Measurements from ENCODE around the gene PTPRU. TPM values are rescaled to one million over a fixed set of nuclear protein-coding genes. Genes with fewer than 3 reads are reported as not detected.

PTPRU gene
- total RNA-seq, 1 experiment from 2014 or later, result 25.7 TPM

- no peak overlapping the region; the same call in 1 of the 2 replicates for H3K4me3 ChIP-seq (ENCODE audit: low read length)
- H4K20me1 ChIP-seq (ENCODE audit: low read length), result no peaks in the 10 kb centered on the region
- no peaks in the 10 kb centered on the region for H3F3A ChIP-seq (ENCODE audit: low read length, unreplicated experiment)
- intact Hi-C loops (cut with micrococcal nuclease), result no loop called here
- no peaks in the 10 kb centered on the region for H3K9me2 ChIP-seq (replicated peaks; ENCODE audit: low read length)
- DNase-seq, result no peak
- peak overlapping the region; percentile 71 for H3K4me2 ChIP-seq (ENCODE audit: low read length)
- no peak for TF ChIP-seq EZH2 (IDR thresholded peaks at IDR 0.05; ENCODE audit: low read length, unreplicated experiment)
- TF ChIP-seq EZH2phosphoT487 (IDR thresholded peaks at IDR 0.05; ENCODE audit: borderline replicate concordance, low read length), result no peak
- no peak for TF ChIP-seq CTCF (conservative IDR thresholded peaks at IDR 0.05; ENCODE audit: low read depth, low read length)
- BruUV-seq (replicated peaks), result TSS peak; percentile 69
- H2AFZ ChIP-seq (ENCODE audit: low read length), result no peak overlapping the region
- no peak overlapping the region for H3K9ac ChIP-seq (ENCODE audit: low read length)
- no peaks in the 10 kb centered on the region for H3K79me2 ChIP-seq (ENCODE audit: low read length)
- H3K27ac ChIP-seq (ENCODE audit: low read length), result peak overlapping the region; percentile 31
- no peaks in the 10 kb centered on the region for H3K9me3 ChIP-seq (ENCODE audit: low read length)
- peaks cover 19% of the 10 kb centered on the region for H3K4me1 ChIP-seq (ENCODE audit: insufficient read depth, low read length)
- CTCF ChIA-PET, result interaction anchor here (0.5 to 0.6 kb wide), 3 partner anchors 12 to 70 kb away, joined by 3 to 11 read pairs (median 3); no protein-coding TSS in a partner anchor
- no peaks in the 10 kb centered on the region for H3K36me3 ChIP-seq (ENCODE audit: low read depth, low read length)
- peak; percentile 2; the same call in 1 of the 2 replicates for ATAC-seq
- POLR2A ChIA-PET (ENCODE audit: unreplicated experiment), result interaction anchor here (0.6 kb wide), 1 partner anchor 299 kb away, joined by 3 read pairs; no protein-coding TSS in a partner anchor
- no peaks in the 10 kb centered on the region for H3K27me3 ChIP-seq (ENCODE audit: low read length)
Observed at GRCh38 chr1:29270929-29271521, 34.7 kb downstream of the PTPRU start.

- no peaks in the 10 kb centered on the region for H3K36me3 ChIP-seq (ENCODE audit: low read depth, low read length)
- no peaks in the 10 kb centered on the region for H3K27me3 ChIP-seq (ENCODE audit: low read length)
- CTCF ChIA-PET, result interaction anchor here (0.6 kb wide), 2 partner anchors 12 to 69 kb away, joined by 3 read pairs; no protein-coding TSS in a partner anchor
- H3K79me2 ChIP-seq (ENCODE audit: low read length), result no peaks in the 10 kb centered on the region
- DNase-seq, result peak; percentile 96
- H3K9me3 ChIP-seq (ENCODE audit: low read length), result no peaks in the 10 kb centered on the region
- peak overlapping the region; percentile 18; the same call in 1 of the 2 replicates for H3K4me3 ChIP-seq (ENCODE audit: low read length)
- TF ChIP-seq EZH2phosphoT487 (IDR thresholded peaks at IDR 0.05; ENCODE audit: borderline replicate concordance, low read length) (no peak), EZH2 (IDR thresholded peaks at IDR 0.05; ENCODE audit: low read length, unreplicated experiment) (no peak), CTCF (conservative IDR thresholded peaks at IDR 0.05; ENCODE audit: low read depth, low read length) (no peak)
- POLR2A ChIA-PET (ENCODE audit: unreplicated experiment), result interaction anchor here (0.6 kb wide), 1 partner anchor 298 kb away, joined by 3 read pairs; no protein-coding TSS in a partner anchor
- peak overlapping the region; percentile 54 for H2AFZ ChIP-seq (ENCODE audit: low read length)
- H3K4me1 ChIP-seq (ENCODE audit: insufficient read depth, low read length), result peaks cover 19% of the 10 kb centered on the region
- intact Hi-C loops (cut with micrococcal nuclease), result no loop called here
- ATAC-seq, result peak; percentile 100
- H3F3A ChIP-seq (ENCODE audit: low read length, unreplicated experiment), result no peaks in the 10 kb centered on the region
- BruUV-seq (replicated peaks), result no TSS peak
- H3K9ac ChIP-seq (ENCODE audit: low read length), result 0 out of 2 replicates have a peak overlapping the region, but pooled peaks have one; percentile 8
- peak overlapping the region; percentile 52 for H3K27ac ChIP-seq (ENCODE audit: low read length)
- H3K9me2 ChIP-seq (replicated peaks; ENCODE audit: low read length), result no peaks in the 10 kb centered on the region
- H4K20me1 ChIP-seq (ENCODE audit: low read length), result no peaks in the 10 kb centered on the region
- H3K4me2 ChIP-seq (ENCODE audit: low read length), result peak overlapping the region; percentile 71
Observed at GRCh38 chr1:29271724-29272123, 35.4 kb downstream of the PTPRU start.
